Measurements from ENCODE around the gene CCDC85C. TPM values are rescaled to one million over a fixed set of nuclear protein-coding genes. Genes with fewer than 3 reads are reported as not detected.

The CCDC85C gene
- total RNA-seq, 2 experiments from 2014 or later: 5.8 to 7.5 TPM

DNA sequence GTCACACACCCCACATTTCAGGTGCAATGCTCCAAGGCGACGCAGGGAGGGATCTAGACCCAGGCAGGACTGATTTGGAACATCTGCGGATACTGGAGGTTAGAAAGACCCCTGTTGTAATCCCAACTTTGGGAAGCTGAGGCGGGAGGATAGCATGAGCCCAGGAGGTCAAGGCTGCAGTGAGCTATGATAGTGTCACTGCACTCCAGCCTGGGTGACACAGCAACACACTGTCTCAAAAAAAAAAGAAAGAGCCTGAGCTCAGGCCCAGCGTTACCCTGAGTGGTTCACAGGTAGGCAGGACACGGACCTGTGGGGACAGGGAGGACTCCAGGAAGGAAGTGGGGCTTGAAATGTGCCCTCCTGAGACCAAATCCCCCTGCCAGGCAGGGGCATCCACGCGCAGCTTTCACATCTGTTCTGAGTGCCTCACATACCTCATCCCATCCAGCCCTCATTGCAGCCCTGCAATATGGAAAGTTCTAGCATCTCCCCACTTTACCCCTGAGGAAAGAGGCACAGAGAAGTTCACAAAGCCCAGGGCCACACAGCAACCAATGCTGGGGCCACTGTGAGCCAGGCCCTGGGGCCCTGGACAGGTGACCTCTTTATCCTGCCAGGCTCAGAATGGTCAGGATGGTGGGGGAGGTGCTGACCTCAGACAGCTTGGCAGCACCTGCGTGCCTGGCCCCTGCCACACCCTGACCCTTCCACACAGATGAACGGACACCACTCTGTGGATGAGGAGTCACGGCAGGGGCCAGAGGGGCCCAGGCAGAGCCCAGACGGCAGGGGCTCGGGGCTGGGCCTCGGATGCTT is 34.1 kb downstream of the CCDC85C start:
- ATAC-seq (ENCODE audit: poor library complexity) (no peak), DNase-seq (no peak)
- H3K27ac ChIP-seq (ENCODE audit: low read depth in 1 of 2, low read length in 2 of 2): no peak overlapping the region
- Mint-ChIP-seq H3K4me3 (no peak overlapping the region), H3K27me3 (no peaks in the 10 kb centered on the region), H3K27ac (no peak overlapping the region), H3K36me3 (ENCODE audit: low read depth) (no peaks in the 10 kb centered on the region), H3K4me1 (ENCODE audit: low read depth) (no peaks in the 10 kb centered on the region), H3K9me3 (no peaks in the 10 kb centered on the region)
- ChIA-PET POLR2A (no interaction called here), CTCF (no interaction called here)
- H3K36me3 ChIP-seq (ENCODE audit: insufficient read depth, low read length): no peaks in the 10 kb centered on the region
- intact Hi-C loops (cut with DNase I, micrococcal nuclease): no loop called here
- H3K4me1 ChIP-seq (ENCODE audit: insufficient read depth, low read length): peaks cover 4% of the 10 kb centered on the region
- no peaks in the 10 kb centered on the region for H3K27me3 ChIP-seq (ENCODE audit: control insufficient read depth in 1 of 2, insufficient read depth in 2 of 2, low read length in 2 of 2)
- no peaks in the 10 kb centered on the region for H3K9me3 ChIP-seq (ENCODE audit: control insufficient read depth in 1 of 2, insufficient read depth in 1 of 2, low read length in 2 of 2)
- H3K4me3 ChIP-seq (ENCODE audit: low read length): no peak overlapping the region
- TF ChIP-seq, protein P1, sequence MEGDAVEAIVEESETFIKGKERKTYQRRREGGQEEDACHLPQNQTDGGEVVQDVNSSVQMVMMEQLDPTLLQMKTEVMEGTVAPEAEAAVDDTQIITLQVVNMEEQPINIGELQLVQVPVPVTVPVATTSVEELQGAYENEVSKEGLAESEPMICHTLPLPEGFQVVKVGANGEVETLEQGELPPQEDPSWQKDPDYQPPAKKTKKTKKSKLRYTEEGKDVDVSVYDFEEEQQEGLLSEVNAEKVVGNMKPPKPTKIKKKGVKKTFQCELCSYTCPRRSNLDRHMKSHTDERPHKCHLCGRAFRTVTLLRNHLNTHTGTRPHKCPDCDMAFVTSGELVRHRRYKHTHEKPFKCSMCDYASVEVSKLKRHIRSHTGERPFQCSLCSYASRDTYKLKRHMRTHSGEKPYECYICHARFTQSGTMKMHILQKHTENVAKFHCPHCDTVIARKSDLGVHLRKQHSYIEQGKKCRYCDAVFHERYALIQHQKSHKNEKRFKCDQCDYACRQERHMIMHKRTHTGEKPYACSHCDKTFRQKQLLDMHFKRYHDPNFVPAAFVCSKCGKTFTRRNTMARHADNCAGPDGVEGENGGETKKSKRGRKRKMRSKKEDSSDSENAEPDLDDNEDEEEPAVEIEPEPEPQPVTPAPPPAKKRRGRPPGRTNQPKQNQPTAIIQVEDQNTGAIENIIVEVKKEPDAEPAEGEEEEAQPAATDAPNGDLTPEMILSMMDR (IDR thresholded peaks at IDR 0.05): no peak

DNA sequence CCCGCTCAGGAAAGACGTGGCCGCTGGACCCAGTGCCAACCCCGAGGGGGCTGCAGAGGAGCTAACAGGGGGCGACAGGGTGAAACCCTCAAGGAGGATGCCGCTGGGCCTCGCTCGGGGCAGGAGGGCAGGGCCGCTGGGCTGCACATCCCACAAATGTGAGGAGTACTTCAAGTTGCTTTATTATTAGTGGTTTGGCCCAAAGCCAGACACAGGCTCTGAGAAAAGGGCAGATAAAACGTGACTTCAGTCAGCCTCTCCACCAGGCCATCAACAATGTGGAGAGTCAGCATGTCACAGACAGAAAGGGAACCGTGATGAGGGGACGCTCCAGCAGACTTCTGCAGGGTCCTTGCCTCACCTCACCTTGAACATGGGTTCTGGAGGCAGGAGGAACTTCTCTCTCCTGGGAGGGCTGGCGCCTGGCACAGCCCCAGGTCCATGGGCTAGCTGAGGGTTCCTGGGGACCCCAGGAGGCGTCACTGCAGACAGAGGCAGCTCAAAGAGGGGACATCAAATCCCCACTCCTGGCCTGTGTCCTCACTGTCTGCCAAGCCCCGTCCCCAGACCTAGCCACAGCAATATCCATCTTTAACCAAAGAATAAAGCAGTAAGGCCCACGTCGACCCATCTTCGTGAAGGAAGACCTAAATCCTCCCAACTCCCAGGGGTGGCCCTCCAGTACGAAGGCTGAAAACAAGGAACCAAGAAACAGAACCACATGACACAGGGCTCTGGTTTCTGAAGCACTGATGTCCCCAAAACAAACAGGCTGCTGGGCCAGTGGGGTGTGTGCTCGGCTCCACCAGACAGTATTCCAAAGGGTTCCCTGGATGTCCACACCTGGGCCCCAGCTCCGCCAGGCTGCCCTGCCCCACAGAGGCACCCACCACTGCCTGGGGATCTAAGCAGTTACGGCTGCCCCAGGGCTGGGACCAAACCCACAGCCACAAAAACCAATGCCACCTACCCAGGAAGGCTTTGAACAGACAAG is 35.1 kb downstream of the CCDC85C start:
- H3K36me3 ChIP-seq (ENCODE audit: insufficient read depth, low read length): no peaks in the 10 kb centered on the region
- no peak overlapping the region for H3K27ac Mint-ChIP-seq
- TF ChIP-seq, protein P1 (IDR thresholded peaks at IDR 0.05): no peak
- no peaks in the 10 kb centered on the region for H3K9me3 Mint-ChIP-seq
- no peak overlapping the region for H3K4me3 ChIP-seq (ENCODE audit: low read length)
- intact Hi-C loops (cut with DNase I, micrococcal nuclease): no loop called here
- no peaks in the 10 kb centered on the region for H3K36me3 Mint-ChIP-seq (ENCODE audit: low read depth)
- no peaks in the 10 kb centered on the region for H3K4me1 Mint-ChIP-seq (ENCODE audit: low read depth)
- ChIA-PET POLR2A (no interaction called here), CTCF (no interaction called here)
- no peak overlapping the region for H3K27ac ChIP-seq (ENCODE audit: low read depth in 1 of 2, low read length in 2 of 2)
- no peaks in the 10 kb centered on the region for H3K27me3 Mint-ChIP-seq
- no peak overlapping the region for H3K4me3 Mint-ChIP-seq
- peaks cover 4% of the 10 kb centered on the region for H3K4me1 ChIP-seq (ENCODE audit: insufficient read depth, low read length)
- H3K27me3 ChIP-seq (ENCODE audit: control insufficient read depth in 1 of 2, insufficient read depth in 2 of 2, low read length in 2 of 2): no peaks in the 10 kb centered on the region
- DNase-seq: no peak
- no peaks in the 10 kb centered on the region for H3K9me3 ChIP-seq (ENCODE audit: control insufficient read depth in 1 of 2, insufficient read depth in 1 of 2, low read length in 2 of 2)
- ATAC-seq (ENCODE audit: poor library complexity): no peak

DNA sequence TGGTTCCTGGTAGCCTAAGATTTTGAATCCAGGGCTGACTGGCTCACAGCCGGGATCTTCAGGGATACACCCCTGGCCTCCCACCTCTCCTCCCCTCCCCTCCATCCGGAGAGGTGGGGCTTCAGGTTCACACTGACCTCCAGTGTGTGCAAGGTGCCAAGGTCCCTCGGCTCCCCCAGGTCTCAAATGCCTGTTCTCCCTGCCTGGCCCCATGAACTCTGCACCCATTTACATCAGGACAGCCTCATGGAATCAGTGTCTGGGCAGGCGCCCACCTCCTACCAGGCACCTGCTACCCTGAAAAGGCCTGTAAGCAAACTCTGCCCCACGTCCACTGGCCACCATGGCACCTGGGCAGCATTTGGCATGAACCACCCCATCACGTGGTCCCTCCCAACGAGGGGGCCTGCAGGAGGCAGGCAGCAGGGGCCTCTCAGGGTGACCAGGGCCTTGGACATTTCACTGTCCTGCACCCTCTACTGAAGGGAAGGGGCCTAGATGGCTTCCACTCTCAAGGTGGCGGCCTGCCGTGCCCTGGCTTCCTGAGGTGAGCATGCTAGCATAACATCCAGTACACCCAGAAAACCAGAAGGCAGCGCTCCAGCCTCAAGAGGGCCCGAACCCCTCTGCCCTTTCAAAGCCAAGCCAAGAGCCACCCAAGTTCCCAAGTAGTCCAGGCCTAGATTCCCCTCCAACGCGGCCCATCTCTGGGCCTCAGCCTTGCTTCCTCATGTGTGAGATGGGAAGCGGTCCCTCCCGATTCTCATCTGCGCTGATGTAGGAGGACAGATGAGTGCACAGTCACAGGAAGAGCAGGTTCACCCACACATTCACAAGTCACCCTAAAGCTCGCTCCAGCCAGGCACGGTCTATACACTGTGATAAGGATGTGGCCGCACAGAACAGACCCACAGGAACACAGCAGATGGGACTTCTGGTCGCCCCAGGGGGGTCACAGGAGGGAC is 37.3 kb downstream of the CCDC85C start:
- H3K9me3 ChIP-seq (ENCODE audit: control insufficient read depth in 1 of 2, insufficient read depth in 1 of 2, low read length in 2 of 2): no peaks in the 10 kb centered on the region
- ChIA-PET CTCF (no interaction called here), POLR2A (no interaction called here)
- H3K36me3 ChIP-seq (ENCODE audit: insufficient read depth, low read length): no peaks in the 10 kb centered on the region
- H3K4me3 Mint-ChIP-seq: no peak overlapping the region
- H3K27ac ChIP-seq (ENCODE audit: low read depth in 1 of 2, low read length in 2 of 2): no peak overlapping the region
- H3K27me3 ChIP-seq (ENCODE audit: control insufficient read depth in 1 of 2, insufficient read depth in 2 of 2, low read length in 2 of 2): no peaks in the 10 kb centered on the region
- intact Hi-C loops (cut with DNase I, micrococcal nuclease): no loop called here
- H3K9me3 Mint-ChIP-seq: no peaks in the 10 kb centered on the region
- no peaks in the 10 kb centered on the region for H3K27me3 Mint-ChIP-seq
- H3K27ac Mint-ChIP-seq: no peak overlapping the region
- H3K4me3 ChIP-seq (ENCODE audit: low read length): no peak overlapping the region
- TF ChIP-seq, protein P1 (IDR thresholded peaks at IDR 0.05): no peak
- no peaks in the 10 kb centered on the region for H3K4me1 Mint-ChIP-seq (ENCODE audit: low read depth)
- H3K4me1 ChIP-seq (ENCODE audit: insufficient read depth, low read length): peaks cover 4% of the 10 kb centered on the region
- no peak for ATAC-seq (ENCODE audit: poor library complexity)
- H3K36me3 Mint-ChIP-seq (ENCODE audit: low read depth): no peaks in the 10 kb centered on the region
- no peak for DNase-seq
